ENCODE measurements around the gene TLK2. TPM values are rescaled to one million over a fixed set of nuclear protein-coding genes. Genes with fewer than 3 reads are reported as not detected.

Gene TLK2
- polyA plus RNA-seq, 1 donor (not counting 4 experiments of a cell fraction or from before 2014, with no cell fraction given), result 33.4 TPM

DNA sequence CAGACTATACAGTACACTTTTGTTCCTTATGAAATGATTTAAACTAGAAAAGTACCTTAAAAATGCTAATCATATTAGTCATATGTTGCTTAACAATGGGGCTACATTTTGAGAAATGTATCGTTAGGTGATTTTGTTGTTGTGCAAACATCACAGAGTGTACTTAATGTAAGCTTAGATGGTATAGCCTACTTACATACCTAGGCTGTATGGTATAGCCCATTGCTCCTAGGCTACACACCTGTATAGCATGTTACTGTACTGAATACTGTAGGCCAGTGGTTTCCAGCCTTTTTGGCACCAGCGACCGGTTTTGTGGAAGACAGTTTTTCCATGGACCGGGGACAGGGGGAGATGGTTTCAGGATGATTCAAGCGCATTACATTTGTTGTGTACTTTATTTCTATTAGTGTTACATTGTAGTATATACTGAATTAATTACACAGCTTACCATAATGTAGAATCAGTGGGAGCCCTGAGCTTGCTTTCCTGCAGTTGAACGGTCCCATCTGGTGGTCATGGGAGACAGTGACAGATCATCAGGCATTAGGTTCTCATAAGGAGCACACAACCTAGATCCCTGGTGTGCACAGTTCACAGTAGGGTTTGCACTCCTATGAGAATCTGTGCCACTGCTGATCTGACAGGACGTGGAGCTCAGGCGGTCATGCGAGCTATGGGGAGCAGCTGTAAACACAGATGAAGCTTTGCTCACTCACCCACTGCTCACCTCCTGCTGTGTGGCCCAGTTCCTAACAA, 113.9 kb downstream of the TLK2 start:
- no peak overlapping the region for H2AFZ ChIP-seq (ENCODE audit: control insufficient read depth, low read length)
- H4K20me1 ChIP-seq (ENCODE audit: control insufficient read depth, extremely low read depth, insufficient read depth, low read length), result peaks cover 5% of the 10 kb centered on the region
- no peaks in the 10 kb centered on the region for H3K27me3 ChIP-seq (ENCODE audit: control insufficient read depth, extremely low read depth, insufficient read depth, low read length)
- no peak overlapping the region for H3K4me3 ChIP-seq (ENCODE audit: control insufficient read depth in 2 of 3, extremely low read depth in 1 of 3, insufficient read depth in 2 of 3, low read depth in 1 of 3, low read length in 3 of 3)
- H3K9me3 ChIP-seq (ENCODE audit: control insufficient read depth, low read depth, low read length), result no peaks in the 10 kb centered on the region
- no peak for FAIRE-seq
- peak; percentile 2 for DNase-seq (ENCODE audit: low read depth, low spot score)
- H3K36me3 ChIP-seq (ENCODE audit: control insufficient read depth in 2 of 2, extremely low read depth in 1 of 2, insufficient read depth in 2 of 2, low read length in 2 of 2), result peaks cover 11 to 12% of the 10 kb centered on the region in 2 experiments
- no peak for TF ChIP-seq EZH2 (IDR thresholded peaks at IDR 0.05; ENCODE audit: low read length)
- TF ChIP-seq, protein P1, sequence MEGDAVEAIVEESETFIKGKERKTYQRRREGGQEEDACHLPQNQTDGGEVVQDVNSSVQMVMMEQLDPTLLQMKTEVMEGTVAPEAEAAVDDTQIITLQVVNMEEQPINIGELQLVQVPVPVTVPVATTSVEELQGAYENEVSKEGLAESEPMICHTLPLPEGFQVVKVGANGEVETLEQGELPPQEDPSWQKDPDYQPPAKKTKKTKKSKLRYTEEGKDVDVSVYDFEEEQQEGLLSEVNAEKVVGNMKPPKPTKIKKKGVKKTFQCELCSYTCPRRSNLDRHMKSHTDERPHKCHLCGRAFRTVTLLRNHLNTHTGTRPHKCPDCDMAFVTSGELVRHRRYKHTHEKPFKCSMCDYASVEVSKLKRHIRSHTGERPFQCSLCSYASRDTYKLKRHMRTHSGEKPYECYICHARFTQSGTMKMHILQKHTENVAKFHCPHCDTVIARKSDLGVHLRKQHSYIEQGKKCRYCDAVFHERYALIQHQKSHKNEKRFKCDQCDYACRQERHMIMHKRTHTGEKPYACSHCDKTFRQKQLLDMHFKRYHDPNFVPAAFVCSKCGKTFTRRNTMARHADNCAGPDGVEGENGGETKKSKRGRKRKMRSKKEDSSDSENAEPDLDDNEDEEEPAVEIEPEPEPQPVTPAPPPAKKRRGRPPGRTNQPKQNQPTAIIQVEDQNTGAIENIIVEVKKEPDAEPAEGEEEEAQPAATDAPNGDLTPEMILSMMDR (optimal IDR thresholded peaks at IDR 0.05 in 1 of 3, IDR thresholded peaks at IDR 0.05 in 1 of 3, conservative IDR thresholded peaks at IDR 0.05 in 1 of 3; ENCODE audit: extremely low read depth in 1 of 3, insufficient read depth in 2 of 3, low read length in 3 of 3), result no peak
- no peaks in the 10 kb centered on the region for H3K9me1 ChIP-seq (ENCODE audit: control insufficient read depth, extremely low read depth, insufficient read depth, low read length)
- H3K9ac ChIP-seq (ENCODE audit: control insufficient read depth, extremely low read depth, insufficient read depth, low read length), result no peak overlapping the region
- H3K4me1 ChIP-seq (ENCODE audit: control insufficient read depth, extremely low read depth, insufficient read depth, low read length), result peaks cover 4% of the 10 kb centered on the region
- dilution Hi-C loops (cut with MboI; ENCODE audit: extremely low pct_ligation_motif_present, low sequenced_read_pairs), result no loop called here
- peak overlapping the region; percentile 31 for H3K27ac ChIP-seq (ENCODE audit: control insufficient read depth, insufficient read depth, low read length)
- no peak overlapping the region for H3K4me2 ChIP-seq (ENCODE audit: control insufficient read depth, extremely low read depth, insufficient read depth, low read depth, low read length)
- no peaks in the 10 kb centered on the region for H3K79me2 ChIP-seq (ENCODE audit: control insufficient read depth, insufficient read depth, low read length)

DNA sequence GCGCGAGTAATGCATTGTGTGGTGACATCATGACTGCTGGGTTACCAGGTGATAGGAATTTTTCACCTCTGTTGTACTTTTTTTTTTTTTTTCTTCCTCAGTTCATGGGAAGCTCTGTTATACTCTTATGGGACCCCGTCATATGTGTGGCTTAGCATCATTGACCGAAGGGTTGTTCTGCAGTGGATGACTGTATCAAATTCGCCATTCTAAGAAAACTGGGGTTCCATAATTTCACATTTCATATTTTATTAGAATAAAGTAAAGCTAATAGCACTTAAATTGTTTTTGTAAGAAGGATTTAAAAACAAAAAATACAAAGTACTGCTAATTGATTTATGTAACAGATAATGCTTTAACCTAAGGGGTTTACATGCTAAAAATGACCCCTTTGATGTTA, 116.9 kb downstream of the TLK2 start:
- no peak overlapping the region for H3K4me3 ChIP-seq (ENCODE audit: control insufficient read depth in 2 of 3, extremely low read depth in 1 of 3, insufficient read depth in 2 of 3, low read depth in 1 of 3, low read length in 3 of 3)
- H3K27ac ChIP-seq (ENCODE audit: control insufficient read depth, insufficient read depth, low read length), result no peak overlapping the region
- FAIRE-seq, result no peak
- H3K9me1 ChIP-seq (ENCODE audit: control insufficient read depth, extremely low read depth, insufficient read depth, low read length), result no peaks in the 10 kb centered on the region
- peaks cover 7 to 16% of the 10 kb centered on the region in 2 experiments for H3K36me3 ChIP-seq (ENCODE audit: control insufficient read depth in 2 of 2, extremely low read depth in 1 of 2, insufficient read depth in 2 of 2, low read length in 2 of 2)
- H3K27me3 ChIP-seq (ENCODE audit: control insufficient read depth, extremely low read depth, insufficient read depth, low read length), result no peaks in the 10 kb centered on the region
- H3K4me1 ChIP-seq (ENCODE audit: control insufficient read depth, extremely low read depth, insufficient read depth, low read length), result peaks cover 4% of the 10 kb centered on the region
- H2AFZ ChIP-seq (ENCODE audit: control insufficient read depth, low read length), result no peak overlapping the region
- no peak overlapping the region for H3K9ac ChIP-seq (ENCODE audit: control insufficient read depth, extremely low read depth, insufficient read depth, low read length)
- H3K4me2 ChIP-seq (ENCODE audit: control insufficient read depth, extremely low read depth, insufficient read depth, low read depth, low read length), result no peak overlapping the region
- peaks cover 5% of the 10 kb centered on the region for H4K20me1 ChIP-seq (ENCODE audit: control insufficient read depth, extremely low read depth, insufficient read depth, low read length)
- DNase-seq (ENCODE audit: low read depth, low spot score), result no peak
- no peaks in the 10 kb centered on the region for H3K79me2 ChIP-seq (ENCODE audit: control insufficient read depth, insufficient read depth, low read length)
- TF ChIP-seq EZH2 (IDR thresholded peaks at IDR 0.05; ENCODE audit: low read length), result no peak
- TF ChIP-seq, protein P1 (optimal IDR thresholded peaks at IDR 0.05 in 1 of 3, IDR thresholded peaks at IDR 0.05 in 1 of 3, conservative IDR thresholded peaks at IDR 0.05 in 1 of 3; ENCODE audit: extremely low read depth in 1 of 3, insufficient read depth in 2 of 3, low read length in 3 of 3), result no peak
- dilution Hi-C loops (cut with MboI; ENCODE audit: extremely low pct_ligation_motif_present, low sequenced_read_pairs), result no loop called here
- no peaks in the 10 kb centered on the region for H3K9me3 ChIP-seq (ENCODE audit: control insufficient read depth, low read depth, low read length)

Measured in keratinocyte (primary cell).